ENCODE measurements around the gene RIPPLY3. TPM values are rescaled to one million over a fixed set of nuclear protein-coding genes. Genes with fewer than 3 reads are reported as not detected.

The RIPPLY3 gene, protein sequence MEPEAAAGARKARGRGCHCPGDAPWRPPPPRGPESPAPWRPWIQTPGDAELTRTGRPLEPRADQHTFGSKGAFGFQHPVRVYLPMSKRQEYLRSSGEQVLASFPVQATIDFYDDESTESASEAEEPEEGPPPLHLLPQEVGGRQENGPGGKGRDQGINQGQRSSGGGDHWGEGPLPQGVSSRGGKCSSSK
- 0.17 and 0.40 TPM in 2 replicates for total RNA-seq (2022)
- Bru-seq, nascent RNA = percentile 13 among the genes with signal in this experiment
- BruChase-seq, experiment 1, labeled RNA remaining after a 6-hour chase = percentile 16 among the genes with signal in this experiment
- percentile 10 among the genes with signal in this experiment for BruChase-seq, experiment 2, labeled RNA remaining after a 2-hour chase
- long read RNA-seq, partial matches to known transcripts = 0 of 3 reads
- long read RNA-seq, other reads (novel, unspliced or antisense) = 2 of 3 reads

DNA sequence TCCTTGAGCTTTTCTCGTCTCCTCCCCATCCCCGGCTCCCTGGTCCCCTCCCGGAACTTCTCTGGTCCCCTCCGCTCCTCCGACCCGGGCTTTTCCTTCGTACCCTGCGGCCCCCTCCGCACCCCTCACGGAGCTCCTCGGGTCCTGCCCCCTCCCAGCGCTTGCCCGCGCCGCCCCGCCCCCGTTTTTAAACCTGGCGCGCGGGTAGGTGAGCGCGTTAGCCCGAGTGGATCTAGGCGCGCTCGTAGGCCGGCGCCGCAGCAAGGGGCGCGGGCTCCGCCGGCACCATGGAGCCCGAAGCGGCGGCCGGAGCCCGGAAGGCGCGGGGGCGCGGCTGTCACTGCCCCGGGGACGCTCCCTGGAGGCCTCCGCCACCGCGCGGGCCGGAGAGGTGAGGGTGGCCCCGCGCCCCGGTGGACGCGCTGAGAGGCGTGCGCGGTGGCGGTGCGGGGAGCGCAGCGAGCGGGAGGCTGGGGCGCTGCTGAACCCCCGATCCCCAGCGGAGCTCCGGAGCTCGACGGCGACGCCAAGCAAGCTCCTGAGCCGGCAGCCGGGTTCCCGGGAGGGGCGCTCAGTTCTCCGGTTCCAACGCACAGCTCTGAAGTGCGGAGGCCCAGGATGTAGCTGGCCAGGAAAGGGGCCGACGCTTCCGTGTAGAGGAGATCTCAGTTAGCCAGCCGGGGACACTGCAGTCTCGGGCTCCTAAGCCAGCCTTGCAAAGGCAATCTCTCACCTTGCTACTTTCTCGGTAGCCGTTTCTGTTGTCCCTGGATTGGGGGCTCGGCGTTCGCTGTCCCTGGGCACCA, at the start of gene RIPPLY3:
RIPPLY3 (plus strand) TSS at position 217 of the 806 bp plus-strand sequence; CDS start at position 288, 71 bp downstream.
- intact Hi-C loops (cut with micrococcal nuclease; ENCODE audit: unreplicated experiment) = no loop called here
- H3K4me3 Mint-ChIP-seq (ENCODE audit: low read depth, unreplicated experiment) = peak within 1 kb of the TSS; percentile 46
- BruUV-seq (replicated peaks) = no TSS peak
- no peaks in the 10 kb centered on the region for H3K4me1 Mint-ChIP-seq (ENCODE audit: low read depth, unreplicated experiment)
- no peak within 1 kb of the TSS for H3K27ac Mint-ChIP-seq (ENCODE audit: unreplicated experiment)
- no peaks in the 10 kb centered on the region for H3K27me3 Mint-ChIP-seq (ENCODE audit: unreplicated experiment)
- TF ChIP-seq, protein P1, sequence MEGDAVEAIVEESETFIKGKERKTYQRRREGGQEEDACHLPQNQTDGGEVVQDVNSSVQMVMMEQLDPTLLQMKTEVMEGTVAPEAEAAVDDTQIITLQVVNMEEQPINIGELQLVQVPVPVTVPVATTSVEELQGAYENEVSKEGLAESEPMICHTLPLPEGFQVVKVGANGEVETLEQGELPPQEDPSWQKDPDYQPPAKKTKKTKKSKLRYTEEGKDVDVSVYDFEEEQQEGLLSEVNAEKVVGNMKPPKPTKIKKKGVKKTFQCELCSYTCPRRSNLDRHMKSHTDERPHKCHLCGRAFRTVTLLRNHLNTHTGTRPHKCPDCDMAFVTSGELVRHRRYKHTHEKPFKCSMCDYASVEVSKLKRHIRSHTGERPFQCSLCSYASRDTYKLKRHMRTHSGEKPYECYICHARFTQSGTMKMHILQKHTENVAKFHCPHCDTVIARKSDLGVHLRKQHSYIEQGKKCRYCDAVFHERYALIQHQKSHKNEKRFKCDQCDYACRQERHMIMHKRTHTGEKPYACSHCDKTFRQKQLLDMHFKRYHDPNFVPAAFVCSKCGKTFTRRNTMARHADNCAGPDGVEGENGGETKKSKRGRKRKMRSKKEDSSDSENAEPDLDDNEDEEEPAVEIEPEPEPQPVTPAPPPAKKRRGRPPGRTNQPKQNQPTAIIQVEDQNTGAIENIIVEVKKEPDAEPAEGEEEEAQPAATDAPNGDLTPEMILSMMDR (IDR thresholded peaks at IDR 0.05; ENCODE audit: unreplicated experiment) = no peak
- H3K36me3 Mint-ChIP-seq (ENCODE audit: insufficient read depth, unreplicated experiment) = no peaks in the 10 kb centered on the region
- CTCF ChIA-PET = interaction anchor here (0.7 kb wide), 1 partner anchor 659 kb away, joined by 3 read pairs; no protein-coding TSS in a partner anchor
- no peaks in the 10 kb centered on the region for H3K9me3 Mint-ChIP-seq (ENCODE audit: low read depth, unreplicated experiment)
- DNase-seq = peak; percentile 15

DNA sequence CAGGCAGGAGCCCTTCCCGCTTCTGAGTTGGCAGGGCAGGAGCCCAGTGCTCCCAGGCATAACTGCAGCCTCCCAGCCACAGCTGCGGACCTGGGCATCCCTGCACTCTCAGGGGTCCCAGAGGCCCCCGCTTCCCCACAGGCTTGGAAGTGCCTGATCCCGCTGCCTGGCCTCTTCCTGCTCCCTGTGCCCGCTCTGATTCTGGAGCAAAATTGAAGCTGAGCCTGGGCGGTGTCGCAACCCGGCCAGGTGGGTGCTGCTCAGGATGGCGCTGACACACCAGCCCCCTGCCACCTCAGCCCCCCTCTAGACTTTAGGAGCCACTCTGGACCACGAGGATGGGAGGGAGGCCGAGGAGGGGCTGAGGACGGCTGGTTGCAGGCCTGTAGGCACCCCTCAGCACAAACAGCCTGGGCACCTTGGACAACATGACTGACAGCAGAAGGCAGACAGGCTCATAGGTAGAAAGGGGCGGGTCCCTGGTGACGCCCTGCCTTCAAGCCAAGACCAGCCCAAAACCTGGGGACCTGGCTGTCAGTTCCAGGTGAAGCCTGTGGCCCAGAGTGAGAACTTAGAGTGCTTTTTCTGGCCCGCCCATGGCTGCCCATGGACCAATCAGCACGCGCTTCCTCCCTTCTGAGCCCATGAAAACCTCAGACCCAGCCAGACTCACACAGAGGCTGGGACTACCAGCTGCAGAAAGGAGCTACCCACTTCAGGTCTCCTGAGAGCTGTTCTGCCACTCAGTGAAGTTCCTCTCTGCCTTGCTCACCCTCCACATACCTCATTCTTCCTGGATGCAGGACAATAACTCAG, 47.3 kb upstream of the RIPPLY3 start:
- intact Hi-C loops (cut with micrococcal nuclease; ENCODE audit: unreplicated experiment) = no loop called here
- BruUV-seq (replicated peaks) = no TSS peak
- TF ChIP-seq, protein P1 (IDR thresholded peaks at IDR 0.05; ENCODE audit: unreplicated experiment) = no peak
- Mint-ChIP-seq H3K9me3 (ENCODE audit: low read depth, unreplicated experiment) (no peaks in the 10 kb centered on the region), H3K27ac (ENCODE audit: unreplicated experiment) (no peak overlapping the region), H3K4me1 (ENCODE audit: low read depth, unreplicated experiment) (peaks cover 5% of the 10 kb centered on the region), H3K4me3 (ENCODE audit: low read depth, unreplicated experiment) (no peak overlapping the region), H3K36me3 (ENCODE audit: insufficient read depth, unreplicated experiment) (peaks cover 13% of the 10 kb centered on the region), H3K27me3 (ENCODE audit: unreplicated experiment) (no peaks in the 10 kb centered on the region)
- no peak for DNase-seq
- CTCF ChIA-PET = no interaction called here

DNA sequence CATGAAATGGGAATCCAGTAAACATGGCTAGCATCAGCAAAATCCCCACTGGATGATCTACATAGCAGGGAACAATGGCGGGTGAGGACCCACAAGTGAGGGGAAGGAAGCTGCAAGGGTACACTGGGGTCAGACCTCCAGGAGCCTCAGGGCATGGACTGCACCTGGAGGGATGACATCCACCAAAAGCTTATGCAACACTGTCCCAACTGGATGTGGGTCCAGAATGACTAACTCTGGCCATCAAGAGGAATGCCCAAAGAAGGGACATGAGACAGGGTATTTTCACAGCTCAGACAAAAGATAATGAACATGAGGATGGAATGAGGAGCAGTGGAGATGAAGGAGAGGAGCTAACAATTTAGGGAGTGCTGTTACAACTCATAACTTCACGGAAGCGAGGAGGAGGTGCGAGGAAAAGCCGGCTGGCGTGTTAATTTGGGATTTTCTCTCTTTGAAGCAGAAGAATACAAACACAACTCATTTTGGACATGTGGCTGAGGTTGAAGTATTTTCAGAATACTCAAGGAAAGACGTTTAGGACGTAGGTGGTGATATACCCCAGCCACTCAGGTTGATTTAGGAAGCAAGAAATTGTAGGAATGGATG, 45.7 kb upstream of the RIPPLY3 start:
- CTCF ChIA-PET = no interaction called here
- no TSS peak for BruUV-seq (replicated peaks)
- TF ChIP-seq, protein P1 (IDR thresholded peaks at IDR 0.05; ENCODE audit: unreplicated experiment) = no peak

More for the DNA sequence above, 45.7 kb upstream of the RIPPLY3 start:
- no peaks in the 10 kb centered on the region for H3K9me3 Mint-ChIP-seq (ENCODE audit: low read depth, unreplicated experiment)
- peaks cover 19% of the 10 kb centered on the region for H3K36me3 Mint-ChIP-seq (ENCODE audit: insufficient read depth, unreplicated experiment)
- DNase-seq = no peak
- no peak overlapping the region for H3K4me3 Mint-ChIP-seq (ENCODE audit: low read depth, unreplicated experiment)
- H3K27me3 Mint-ChIP-seq (ENCODE audit: unreplicated experiment) = no peaks in the 10 kb centered on the region
- intact Hi-C loops (cut with micrococcal nuclease; ENCODE audit: unreplicated experiment) = no loop called here
- peaks cover 14% of the 10 kb centered on the region for H3K4me1 Mint-ChIP-seq (ENCODE audit: low read depth, unreplicated experiment)
- H3K27ac Mint-ChIP-seq (ENCODE audit: unreplicated experiment) = no peak overlapping the region
